GM12891 (cell line): ENCODE measurements around the gene PGAP1.

ENCODE experiments used
- DNase-seq: peaks from one replicate; pipeline ENCODE4 v3.0.0; 2011; ENCODE audit warnings: low spot score; ENCODE audit not compliant: insufficient read length
- FAIRE-seq: peaks from 2 replicates; lab custom pipeline; 2011; peaks lifted over from hg19 to GRCh38; lab: Jason Lieb, UNC
- PAX5 ChIP-seq: IDR thresholded peaks from 2 replicates; pipeline ENCODE4 v1.6.1; 2011; ENCODE audit warnings: low read length, moderate library complexity, mild to moderate bottlenecking; ENCODE audit not compliant: insufficient read depth, severe bottlenecking
- POLR2A ChIP-seq: IDR thresholded peaks from 2 replicates; pipeline ENCODE4 v1.6.1; 2011; ENCODE audit warnings: low read depth, low read length, control low read depth
- POLR2AphosphoS5 ChIP-seq: IDR thresholded peaks from 2 replicates; pipeline ENCODE4 v1.6.1; 2011; ENCODE audit warnings: low read depth, low read length, control low read depth
- POU2F2 ChIP-seq: IDR thresholded peaks from 2 replicates; pipeline ENCODE4 v1.6.1; 2011; ENCODE audit warnings: low read depth, mild to moderate bottlenecking, control low read depth, low read length, moderate library complexity
- SPI1 ChIP-seq: IDR thresholded peaks from 2 replicates; pipeline ENCODE4 v1.6.1; 2011; ENCODE audit warnings: low read depth, low read length, control low read depth
- TAF1 ChIP-seq: IDR thresholded peaks from 2 replicates; pipeline ENCODE4 v1.6.1; 2011; ENCODE audit warnings: low read depth, low read length, control low read depth

The PGAP1 gene

GRCh38 chr2:196931555-196931954, 5.0 kb upstream of the PGAP1 start:
- no peak for TF ChIP-seq POLR2AphosphoS5
- no peak for TF ChIP-seq PAX5
- TF ChIP-seq TAF1 = no peak
- TF ChIP-seq POU2F2 = no peak
- TF ChIP-seq POLR2A = no peak
- no peak for TF ChIP-seq SPI1
- no peak for FAIRE-seq
- no peak for DNase-seq

GRCh38 chr2:196927376-196928225, 1.1 kb upstream of the PGAP1 start:
- DNase-seq = no peak
- TF ChIP-seq SPI1 (0 out of 2 replicates have a peak, but pooled peaks have one; percentile 7), PAX5 (no peak), POLR2A (0 out of 2 replicates have a peak, but pooled peaks have one; percentile 31)
- FAIRE-seq = peak; percentile 70

- DNase-seq (no peak), FAIRE-seq (peak; percentile 72)
- TF ChIP-seq POLR2A (no peak), POLR2AphosphoS5 (no peak), SPI1 (no peak), POU2F2 (no peak), PAX5 (no peak), TAF1 (no peak)
Observed at GRCh38 chr2:196925768-196926561, 542 bp downstream of the PGAP1 start.

GRCh38 chr2:196925051-196925767, 1.3 kb downstream of the PGAP1 start:
- no peak for DNase-seq
- TF ChIP-seq SPI1 (no peak), POLR2A (no peak), TAF1 (no peak), PAX5 (no peak), POU2F2 (no peak), POLR2AphosphoS5 (no peak)
- no peak for FAIRE-seq

- no peak for FAIRE-seq
- DNase-seq = no peak
- TF ChIP-seq POU2F2 (no peak), PAX5 (no peak), SPI1 (no peak), POLR2A (no peak), POLR2AphosphoS5 (no peak), TAF1 (no peak)
Observed at GRCh38 chr2:196924051-196924450, 2.5 kb downstream of the PGAP1 start.

- TF ChIP-seq PAX5 (no peak), TAF1 (no peak), SPI1 (no peak), POLR2AphosphoS5 (no peak), POLR2A (no peak), POU2F2 (no peak)
- FAIRE-seq (no peak), DNase-seq (no peak)
Observed at GRCh38 chr2:196918927-196919326, 7.6 kb downstream of the PGAP1 start.

- no peak for FAIRE-seq
- TF ChIP-seq POLR2A (no peak), SPI1 (no peak), PAX5 (no peak)
- DNase-seq = no peak
Observed at GRCh38 chr2:196917802-196918201, 8.7 kb downstream of the PGAP1 start.

- FAIRE-seq (peak; percentile 94), DNase-seq (no peak)
- TF ChIP-seq TAF1 = no peak
- TF ChIP-seq SPI1 = peak; percentile 61
- TF ChIP-seq PAX5 = no peak
- no peak for TF ChIP-seq POLR2A
- TF ChIP-seq POU2F2 = no peak
- TF ChIP-seq POLR2AphosphoS5 = no peak
Observed at GRCh38 chr2:196915507-196916189, 10.9 kb downstream of the PGAP1 start.
